ENCODE results near the gene BLOC1S2.

DNA sequence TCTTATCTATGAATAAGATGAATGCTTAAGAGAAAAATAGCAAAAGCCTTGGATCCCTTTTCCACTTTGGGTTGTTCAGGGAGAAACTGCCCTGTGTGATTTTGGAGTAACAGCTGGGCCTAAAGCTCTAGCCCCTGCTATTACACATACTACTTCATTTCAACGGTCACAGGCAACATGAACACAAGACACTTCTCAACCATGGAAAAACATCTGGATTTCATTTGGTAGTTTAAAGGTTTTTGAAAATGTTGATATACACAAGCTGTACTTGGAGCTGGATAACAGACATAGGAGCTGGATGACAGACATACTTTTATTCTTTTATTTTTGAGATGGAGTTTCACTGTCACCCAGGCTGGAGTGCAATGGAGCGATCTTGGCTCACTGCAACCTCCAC is 54.4 kb downstream of the BLOC1S2 start:
- no peak for TF ChIP-seq EZH2phosphoT487 (IDR thresholded peaks at IDR 0.05; ENCODE audit: borderline replicate concordance, low read depth)
- TF ChIP-seq, protein P1, sequence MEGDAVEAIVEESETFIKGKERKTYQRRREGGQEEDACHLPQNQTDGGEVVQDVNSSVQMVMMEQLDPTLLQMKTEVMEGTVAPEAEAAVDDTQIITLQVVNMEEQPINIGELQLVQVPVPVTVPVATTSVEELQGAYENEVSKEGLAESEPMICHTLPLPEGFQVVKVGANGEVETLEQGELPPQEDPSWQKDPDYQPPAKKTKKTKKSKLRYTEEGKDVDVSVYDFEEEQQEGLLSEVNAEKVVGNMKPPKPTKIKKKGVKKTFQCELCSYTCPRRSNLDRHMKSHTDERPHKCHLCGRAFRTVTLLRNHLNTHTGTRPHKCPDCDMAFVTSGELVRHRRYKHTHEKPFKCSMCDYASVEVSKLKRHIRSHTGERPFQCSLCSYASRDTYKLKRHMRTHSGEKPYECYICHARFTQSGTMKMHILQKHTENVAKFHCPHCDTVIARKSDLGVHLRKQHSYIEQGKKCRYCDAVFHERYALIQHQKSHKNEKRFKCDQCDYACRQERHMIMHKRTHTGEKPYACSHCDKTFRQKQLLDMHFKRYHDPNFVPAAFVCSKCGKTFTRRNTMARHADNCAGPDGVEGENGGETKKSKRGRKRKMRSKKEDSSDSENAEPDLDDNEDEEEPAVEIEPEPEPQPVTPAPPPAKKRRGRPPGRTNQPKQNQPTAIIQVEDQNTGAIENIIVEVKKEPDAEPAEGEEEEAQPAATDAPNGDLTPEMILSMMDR (IDR thresholded peaks at IDR 0.05): no peak
- no peak for TF ChIP-seq TAF1 (IDR thresholded peaks at IDR 0.05; ENCODE audit: borderline replicate concordance, low read depth, low read length)
- no peak for TF ChIP-seq JUND (IDR thresholded peaks at IDR 0.05)
